Esophagus muscularis mucosa (tissue), 4 donors: ENCODE measurements around the gene ZNF554. TPM values are rescaled to one million over a fixed set of nuclear protein-coding genes. Genes with fewer than 3 reads are reported as not detected.
"Not testable (repeated sequence)": the region's sequence is repeated elsewhere in the genome, so short reads cannot be mapped to it uniquely, and the experiment has no call there.

Source experiments
- DNase-seq: peaks from one replicate; pipeline ENCODE4 v3.0.0-alpha.2; 2017; ENCODE audit errors: extremely low spot score
- H3K27ac ChIP-seq, 4 donors: fragments of 200-600 bp; sonication (generic); replicated peaks in 1 of 4; 1 replicate in 3 of 4; 2 replicates in 1 of 4; pipeline ENCODE4 v1.5.1; 2016 to 2019; ENCODE audit warnings: mild to moderate bottlenecking in 1 of 4
- H3K27me3 ChIP-seq, 4 donors: fragments of 200-600 bp; sonication (generic); one replicate each; pipeline versions ENCODE4 v1.5.1 to v1.6.0; 2016 to 2019
- H3K36me3 ChIP-seq, 4 donors: fragments of 200-600 bp; sonication (generic); one replicate each; pipeline ENCODE4 v1.5.1; 2016 to 2019
- H3K4me1 ChIP-seq, 4 donors: fragments of 200-600 bp; sonication (generic); one replicate each; pipeline ENCODE4 v1.5.1; 2016 to 2019
- H3K4me3 ChIP-seq, 4 donors: fragments of 200-600 bp; sonication (generic); 1 replicate in 2 of 4; 2 replicates in 2 of 4; pipeline ENCODE4 v1.5.1; 2016 to 2019; ENCODE audit warnings: mild to moderate bottlenecking in 4 of 4, moderate library complexity in 1 of 4
- H3K9me3 ChIP-seq, 4 donors: fragments of 200-600 bp; sonication (generic); 1 replicate in 3 of 4; 2 replicates in 1 of 4; pipeline ENCODE4 v1.5.1; 2016 to 2019
- CTCF ChIP-seq, 3 experiments: fragments of 200-600 bp in 2 of 3; fragments of 450-650 bp in 1 of 3; sonication (generic) in 2 of 3; IDR thresholded peaks; one replicate each; pipeline ENCODE4 v1.5.1; 2017 to 2019; ENCODE audit warnings: antibody characterized with exemption in 3 of 3, mild to moderate bottlenecking in 2 of 3, moderate library complexity in 1 of 3
- EP300 ChIP-seq: sonication (generic); formaldehyde crosslinking; IDR thresholded peaks from one replicate; pipeline ENCODE4 v1.6.1; 2017; ENCODE audit warnings: antibody characterized with exemption
- POLR2A ChIP-seq: fragments of 450-650 bp; IDR thresholded peaks from one replicate; pipeline ENCODE4 v1.6.1; 2017; ENCODE audit warnings: antibody characterized with exemption, moderate library complexity, mild to moderate bottlenecking, low read depth
- POLR2AphosphoS5 ChIP-seq, 2 donors: sonication (generic); formaldehyde crosslinking; IDR thresholded peaks; one replicate each; pipeline ENCODE4 v1.6.1; 2017; ENCODE audit warnings: antibody characterized with exemption in 2 of 2
- WGBS: methylation state at CpG from one replicate; pipeline ENCODE4 v1.1.5; 2018; 5-methylcytosine and 5-hydroxymethylcytosine counted together
- intact Hi-C: fragments of 100-400 bp; cut with DNase I; formaldehyde crosslinking; loops from one replicate; pipeline ENCODE4 v1.15.1; 2023
- total RNA-seq, 4 donors: library from RNA; depleted of rRNA; stranded (reverse); fragments of >200 nt; gene quantifications; one replicate each; pipeline versions ENCODE4 v1.1.0 to v1.2.1, GENCODE V29; 2016

Gene ZNF554
- total RNA-seq, 4 donors from 2014 or later, result 2.9 to 7.1 (median 4.6) TPM

GRCh38 chr19:2813235-2814160 is 6.2 kb upstream of the ZNF554 start:
- H3K9me3 ChIP-seq, result no peaks in the 10 kb centered on the region
- DNase-seq, result no peak
- 87% methylated on average over 33 of the region's 35 CpGs for WGBS
- peaks cover 11 to 66% (median 50%) of the 10 kb centered on the region in 4 donors for H3K36me3 ChIP-seq
- H3K4me3 ChIP-seq, result no peak overlapping the region
- H3K4me1 ChIP-seq, result no peaks in the 10 kb centered on the region
- TF ChIP-seq CTCF (IDR thresholded peaks at IDR 0.05) (no peak), POLR2AphosphoS5 (IDR thresholded peaks at IDR 0.05) (no peak), POLR2A (no peak), EP300 (no peak)
- no peak overlapping the region for H3K27ac ChIP-seq
- intact Hi-C loops, result no loop called here
- H3K27me3 ChIP-seq, result no peaks in the 10 kb centered on the region

GRCh38 chr19:2814426-2814825 is 5.2 kb upstream of the ZNF554 start:
- intact Hi-C loops, result no loop called here

GRCh38 chr19:2815191-2815614 is 4.5 kb upstream of the ZNF554 start:
- DNase-seq, result no peak
- Histone ChIP-seq H3K27me3 (no peaks in the 10 kb centered on the region), H3K4me3 (no peak overlapping the region), H3K9me3 (no peaks in the 10 kb centered on the region), H3K4me1 (peaks cover 0 to 7% (median 5%) of the 10 kb centered on the region in 4 donors), H3K27ac (no peak overlapping the region), H3K36me3 (peaks cover 0 to 49% (median 33%) of the 10 kb centered on the region in 4 donors)
- TF ChIP-seq POLR2AphosphoS5 (IDR thresholded peaks at IDR 0.05), result no peak
- no peak for TF ChIP-seq EP300
- no peak for TF ChIP-seq CTCF (IDR thresholded peaks at IDR 0.05)
- TF ChIP-seq POLR2A, result no peak
- intact Hi-C loops, result no loop called here
- 85% methylated on average over 2 of the region's 13 CpGs for WGBS

More at GRCh38 chr19:2814426-2814825, 5.2 kb upstream of the ZNF554 start:
- no peaks in the 10 kb centered on the region for H3K9me3 ChIP-seq
- no peak for TF ChIP-seq POLR2A
- 96% methylated on average over 9 of the region's 11 CpGs for WGBS
- H3K27me3 ChIP-seq, result no peaks in the 10 kb centered on the region
- H3K4me1 ChIP-seq, result peaks cover 0 to 4% (median 2%) of the 10 kb centered on the region in 4 donors
- no peak for DNase-seq
- H3K27ac ChIP-seq, result no peak overlapping the region
- H3K4me3 ChIP-seq, result no peak overlapping the region
- peaks cover 3 to 56% (median 40%) of the 10 kb centered on the region in 4 donors for H3K36me3 ChIP-seq

GRCh38 chr19:2815923-2816322 is 3.7 kb upstream of the ZNF554 start:
- Histone ChIP-seq H3K27me3 (no peaks in the 10 kb centered on the region), H3K36me3 (peaks cover 0 to 41% (median 26%) of the 10 kb centered on the region in 4 donors), H3K4me1 (peaks cover 3 to 14% (median 13%) of the 10 kb centered on the region in 4 donors), H3K9me3 (no peaks in the 10 kb centered on the region), H3K4me3 (no peak overlapping the region), H3K27ac (no peak overlapping the region)
- no peak for DNase-seq
- intact Hi-C loops, result no loop called here
- 91% methylated on average over 13 of the region's 15 CpGs for WGBS
- TF ChIP-seq CTCF (IDR thresholded peaks at IDR 0.05) (no peak), POLR2AphosphoS5 (IDR thresholded peaks at IDR 0.05) (no peak), EP300 (no peak), POLR2A (no peak)

- Histone ChIP-seq H3K27me3 (no peaks in the 10 kb centered on the region), H3K4me3 (no peak overlapping the region), H3K9me3 (no peaks in the 10 kb centered on the region), H3K4me1 (peaks cover 3 to 19% (median 18%) of the 10 kb centered on the region in 4 donors), H3K27ac (no peak overlapping the region), H3K36me3 (peaks cover 0 to 35% (median 22%) of the 10 kb centered on the region in 4 donors)
- intact Hi-C loops, result no loop called here
- DNase-seq, result no peak
- 92% methylated on average over 16 of the region's 16 CpGs for WGBS
- no peak for TF ChIP-seq POLR2AphosphoS5 (IDR thresholded peaks at IDR 0.05)
- TF ChIP-seq CTCF (IDR thresholded peaks at IDR 0.05), result no peak
- TF ChIP-seq EP300, result no peak
- TF ChIP-seq POLR2A, result no peak
Measured at GRCh38 chr19:2816641-2817040, 3.0 kb upstream of the ZNF554 start.

GRCh38 chr19:2817237-2817829 is 2.3 kb upstream of the ZNF554 start:
- Histone ChIP-seq H3K4me1 (peaks cover 3 to 20% (median 18%) of the 10 kb centered on the region in 4 donors), H3K36me3 (peaks cover 0 to 28% (median 16%) of the 10 kb centered on the region in 4 donors)
- H3K9me3 ChIP-seq, H3K27ac ChIP-seq, H3K4me3 ChIP-seq, DNase-seq, H3K27me3 ChIP-seq, intact Hi-C loops: not testable (repeated sequence)
- WGBS, result 72% methylated on average over 22 of the region's 22 CpGs
